GM23338 (cell line): Measurements from ENCODE around the gene ANKIB1. TPM values are rescaled to one million over a fixed set of nuclear protein-coding genes. Genes with fewer than 3 reads are reported as not detected.

ENCODE experiments used
- ATAC-seq: fragments of 200-7000 bp; cut with Tn5 transposase; 3 replicates; pipeline ENCODE4 v1.9.1; 2020
- DNase-seq: peaks from one replicate; pipeline ENCODE4 v3.0.0-alpha.2; 2015; ENCODE audit warnings: low spot score
- H2AFZ ChIP-seq: fragments of 200-600 bp; sonication (generic); 2 replicates; pipeline ENCODE4 v1.8.0; 2016; ENCODE audit warnings: antibody characterized with exemption, mild to moderate bottlenecking, moderate library complexity
- H3F3A ChIP-seq: fragments of 200-600 bp; sonication (generic); replicated peaks from 2 replicates; pipeline ENCODE4 v1.8.0; 2017; ENCODE audit warnings: antibody characterized with exemption, mixed run types, low read depth
- H3K27ac ChIP-seq: fragments of 200-600 bp; sonication (generic); 2 replicates; pipeline ENCODE4 v1.6.1; 2016; ENCODE audit warnings: low read depth
- H3K27me3 ChIP-seq: fragments of 200-600 bp; sonication (generic); 2 replicates; pipeline ENCODE4 v1.8.0; 2016; ENCODE audit warnings: mild to moderate bottlenecking, mixed run types, moderate library complexity; ENCODE audit not compliant: insufficient read depth
- H3K36me3 ChIP-seq: fragments of 200-600 bp; sonication (generic); 2 replicates; pipeline ENCODE4 v1.8.0; 2016; ENCODE audit warnings: mild to moderate bottlenecking; ENCODE audit not compliant: insufficient read depth
- H3K4me1 ChIP-seq: fragments of 200-600 bp; sonication (generic); 2 replicates; pipeline ENCODE4 v1.8.0; 2016; ENCODE audit warnings: mild to moderate bottlenecking, moderate library complexity; ENCODE audit not compliant: insufficient read depth
- H3K4me2 ChIP-seq: fragments of 200-600 bp; sonication (generic); 2 replicates; pipeline ENCODE4 v1.7.1; 2017; ENCODE audit warnings: mixed run types
- H3K4me3 ChIP-seq: fragments of 200-600 bp; sonication (generic); 2 replicates; pipeline ENCODE4 v1.6.1; 2016; ENCODE audit warnings: mixed run types
- H3K79me2 ChIP-seq: fragments of 200-600 bp; sonication (generic); replicated peaks from 2 replicates; pipeline ENCODE4 v1.8.0; 2017; ENCODE audit warnings: mild to moderate bottlenecking; ENCODE audit not compliant: insufficient read depth
- H3K9me2 ChIP-seq: fragments of 200-600 bp; sonication (generic); 2 replicates; pipeline ENCODE4 v1.8.0; 2017; ENCODE audit not compliant: insufficient read depth
- H4K20me1 ChIP-seq: fragments of 200-600 bp; sonication (generic); replicated peaks from 2 replicates; pipeline ENCODE4 v1.8.0; 2017; ENCODE audit warnings: mild to moderate bottlenecking; ENCODE audit not compliant: insufficient read depth
- H3K27ac Mint-ChIP-seq: 2 replicates; pipeline ENCODE4 v1.8.0; 2020; ENCODE audit warnings: inconsistent platforms, mild to moderate bottlenecking, moderate library complexity, mixed read lengths
- H3K27me3 Mint-ChIP-seq: 3 replicates; pipeline ENCODE4 v1.8.0; 2022; ENCODE audit warnings: low read depth, mild to moderate bottlenecking, moderate library complexity, mixed read lengths, inconsistent platforms; ENCODE audit not compliant: insufficient read depth, poor library complexity
- H3K36me3 Mint-ChIP-seq: 3 replicates; pipeline ENCODE4 v1.8.0; 2021; ENCODE audit warnings: low read depth, mild to moderate bottlenecking, inconsistent platforms, moderate library complexity, mixed read lengths
- H3K4me1 Mint-ChIP-seq: 3 replicates; pipeline ENCODE4 v1.8.0; 2020; ENCODE audit warnings: mild to moderate bottlenecking, inconsistent platforms, mixed read lengths
- H3K4me3 Mint-ChIP-seq: 3 replicates; pipeline ENCODE4 v1.8.0; 2021; ENCODE audit warnings: moderate library complexity, mild to moderate bottlenecking, inconsistent platforms, mixed read lengths
- H3K9me3 Mint-ChIP-seq: 3 replicates; pipeline ENCODE4 v1.8.0; 2020; ENCODE audit warnings: moderate library complexity, mild to moderate bottlenecking, inconsistent platforms, mixed read lengths
- CREB1 ChIP-seq: fragments of 250-450 bp; sonication (Bioruptor Pico); IDR thresholded peaks from 2 replicates; pipeline ENCODE4 v1.5.0; 2020; ENCODE audit warnings: low read depth, mild to moderate bottlenecking, moderate library complexity
- EZH2 ChIP-seq: fragments of 200-600 bp; sonication (generic); IDR thresholded peaks from one replicate; pipeline ENCODE4 v1.8.0; 2017; ENCODE audit warnings: antibody characterized with exemption, mild to moderate bottlenecking, low read depth; ENCODE audit not compliant: unreplicated experiment
- EZH2phosphoT487 ChIP-seq: fragments of 200-600 bp; sonication (generic); IDR thresholded peaks from one replicate; pipeline ENCODE4 v1.8.1; 2018; ENCODE audit warnings: antibody characterized with exemption; ENCODE audit not compliant: unreplicated experiment
- JUNB ChIP-seq: IDR thresholded peaks from one replicate; pipeline ENCODE4 v1.6.1; 2016; ENCODE audit warnings: antibody characterized with exemption; ENCODE audit not compliant: unreplicated experiment
- NANOG ChIP-seq: IDR thresholded peaks from 2 replicates; pipeline ENCODE4 v1.6.1; 2016; ENCODE audit warnings: antibody characterized with exemption, borderline replicate concordance
- POLR2AphosphoS5 ChIP-seq: IDR thresholded peaks from 2 replicates; pipeline ENCODE4 v1.6.1; 2016; ENCODE audit warnings: antibody characterized with exemption, low read depth
- STAT1 ChIP-seq: IDR thresholded peaks from one replicate; pipeline ENCODE4 v1.6.1; 2016; ENCODE audit warnings: antibody characterized with exemption; ENCODE audit not compliant: unreplicated experiment
- ZNF114 ChIP-seq: fragments of 250-450 bp; sonication (Bioruptor Pico); IDR thresholded peaks from 2 replicates; pipeline ENCODE4 v1.5.0; 2020; ENCODE audit warnings: mild to moderate bottlenecking, moderate library complexity
- ZNF331 ChIP-seq: fragments of 250-450 bp; sonication (Bioruptor Pico); IDR thresholded peaks from 2 replicates; pipeline ENCODE4 v1.5.0; 2020; ENCODE audit warnings: low read depth, mild to moderate bottlenecking, moderate library complexity
- polyA plus RNA-seq: library from polyadenylated mRNA; unstranded; fragments of >200 nt; fragmentation: Nextera tagmentation; extraction: Ambion mirVana; gene quantifications from 2 replicates; pipeline ENCODE4 v1.2.1, GENCODE V29; 2016
- total RNA-seq: library from RNA; depleted of rRNA; stranded (reverse); fragments of >200 nt; shearing (Covaris generic); gene quantifications from 2 replicates; pipeline ENCODE4 v1.2.3, GENCODE V29; 2014
- TF ChIP-seq, protein P1 (sequence below): IDR thresholded peaks from one replicate; pipeline ENCODE4 v1.6.1; 2018; ENCODE audit warnings: antibody characterized with exemption; ENCODE audit not compliant: unreplicated experiment
- TF ChIP-seq, protein P2 (sequence below), 2 experiments: fragments of 200-600 bp in 1 of 2; sonication (generic) in 1 of 2; conservative IDR thresholded peaks; 2 replicates each; pipeline versions ENCODE4 v1.5.1 to v1.6.1; 2016 to 2017; ENCODE audit warnings: antibody characterized with exemption in 2 of 2, low read depth in 2 of 2, mild to moderate bottlenecking in 2 of 2, moderate library complexity in 1 of 2
- TF ChIP-seq, protein P3 (sequence below): IDR thresholded peaks from 2 replicates; pipeline ENCODE4 v1.6.1; 2016; ENCODE audit warnings: antibody characterized with exemption

ANKIB1 gene
- total and polyA plus RNA-seq, 2 experiments from 2014 or later = 19.1 to 40.3 TPM

DNA sequence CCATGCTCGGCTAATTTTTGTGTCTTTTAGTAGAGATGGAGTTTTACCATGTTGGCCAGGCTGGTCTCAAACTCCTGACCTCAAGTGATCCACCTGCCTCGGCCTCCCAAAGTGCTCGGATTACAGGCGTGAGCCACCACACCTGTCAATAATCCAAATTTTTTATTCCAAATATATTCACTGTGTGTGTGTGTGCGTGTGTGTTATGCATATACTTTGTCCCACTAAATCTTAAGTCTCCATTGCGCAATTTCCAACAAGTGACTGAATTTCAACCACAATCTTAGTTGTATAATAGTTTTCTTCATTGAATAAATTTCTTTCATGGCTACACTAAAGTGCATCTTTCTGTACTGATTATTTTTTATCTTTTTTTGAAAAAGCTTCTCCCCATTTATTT lies 2.8 kb upstream of the ANKIB1 start:
- Mint-ChIP-seq H3K9me3 (no peaks in the 10 kb centered on the region), H3K27me3 (peaks cover 11% of the 10 kb centered on the region), H3K27ac (no peak overlapping the region), H3K36me3 (peaks cover 12% of the 10 kb centered on the region), H3K4me1 (peaks cover 23% of the 10 kb centered on the region; the same call in 2 of the 3 replicates), H3K4me3 (no peak overlapping the region)
- Histone ChIP-seq H4K20me1 (no peaks in the 10 kb centered on the region), H3K4me2 (no peak overlapping the region), H3K4me1 (peaks cover 19% of the 10 kb centered on the region), H3K4me3 (no peak overlapping the region), H3K36me3 (no peaks in the 10 kb centered on the region; the same call in 1 of the 2 replicates), H3K27ac (no peak overlapping the region), H3K27me3 (no peaks in the 10 kb centered on the region), H3F3A (no peaks in the 10 kb centered on the region), H3K9me2 (no peaks in the 10 kb centered on the region), H2AFZ (no peak overlapping the region), H3K79me2 (peaks cover 41% of the 10 kb centered on the region)
- no peak for ATAC-seq
- TF ChIP-seq, protein P1, sequence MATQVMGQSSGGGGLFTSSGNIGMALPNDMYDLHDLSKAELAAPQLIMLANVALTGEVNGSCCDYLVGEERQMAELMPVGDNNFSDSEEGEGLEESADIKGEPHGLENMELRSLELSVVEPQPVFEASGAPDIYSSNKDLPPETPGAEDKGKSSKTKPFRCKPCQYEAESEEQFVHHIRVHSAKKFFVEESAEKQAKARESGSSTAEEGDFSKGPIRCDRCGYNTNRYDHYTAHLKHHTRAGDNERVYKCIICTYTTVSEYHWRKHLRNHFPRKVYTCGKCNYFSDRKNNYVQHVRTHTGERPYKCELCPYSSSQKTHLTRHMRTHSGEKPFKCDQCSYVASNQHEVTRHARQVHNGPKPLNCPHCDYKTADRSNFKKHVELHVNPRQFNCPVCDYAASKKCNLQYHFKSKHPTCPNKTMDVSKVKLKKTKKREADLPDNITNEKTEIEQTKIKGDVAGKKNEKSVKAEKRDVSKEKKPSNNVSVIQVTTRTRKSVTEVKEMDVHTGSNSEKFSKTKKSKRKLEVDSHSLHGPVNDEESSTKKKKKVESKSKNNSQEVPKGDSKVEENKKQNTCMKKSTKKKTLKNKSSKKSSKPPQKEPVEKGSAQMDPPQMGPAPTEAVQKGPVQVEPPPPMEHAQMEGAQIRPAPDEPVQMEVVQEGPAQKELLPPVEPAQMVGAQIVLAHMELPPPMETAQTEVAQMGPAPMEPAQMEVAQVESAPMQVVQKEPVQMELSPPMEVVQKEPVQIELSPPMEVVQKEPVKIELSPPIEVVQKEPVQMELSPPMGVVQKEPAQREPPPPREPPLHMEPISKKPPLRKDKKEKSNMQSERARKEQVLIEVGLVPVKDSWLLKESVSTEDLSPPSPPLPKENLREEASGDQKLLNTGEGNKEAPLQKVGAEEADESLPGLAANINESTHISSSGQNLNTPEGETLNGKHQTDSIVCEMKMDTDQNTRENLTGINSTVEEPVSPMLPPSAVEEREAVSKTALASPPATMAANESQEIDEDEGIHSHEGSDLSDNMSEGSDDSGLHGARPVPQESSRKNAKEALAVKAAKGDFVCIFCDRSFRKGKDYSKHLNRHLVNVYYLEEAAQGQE = no peak
- TF ChIP-seq EZH2 = no peak
- TF ChIP-seq, protein P2, sequence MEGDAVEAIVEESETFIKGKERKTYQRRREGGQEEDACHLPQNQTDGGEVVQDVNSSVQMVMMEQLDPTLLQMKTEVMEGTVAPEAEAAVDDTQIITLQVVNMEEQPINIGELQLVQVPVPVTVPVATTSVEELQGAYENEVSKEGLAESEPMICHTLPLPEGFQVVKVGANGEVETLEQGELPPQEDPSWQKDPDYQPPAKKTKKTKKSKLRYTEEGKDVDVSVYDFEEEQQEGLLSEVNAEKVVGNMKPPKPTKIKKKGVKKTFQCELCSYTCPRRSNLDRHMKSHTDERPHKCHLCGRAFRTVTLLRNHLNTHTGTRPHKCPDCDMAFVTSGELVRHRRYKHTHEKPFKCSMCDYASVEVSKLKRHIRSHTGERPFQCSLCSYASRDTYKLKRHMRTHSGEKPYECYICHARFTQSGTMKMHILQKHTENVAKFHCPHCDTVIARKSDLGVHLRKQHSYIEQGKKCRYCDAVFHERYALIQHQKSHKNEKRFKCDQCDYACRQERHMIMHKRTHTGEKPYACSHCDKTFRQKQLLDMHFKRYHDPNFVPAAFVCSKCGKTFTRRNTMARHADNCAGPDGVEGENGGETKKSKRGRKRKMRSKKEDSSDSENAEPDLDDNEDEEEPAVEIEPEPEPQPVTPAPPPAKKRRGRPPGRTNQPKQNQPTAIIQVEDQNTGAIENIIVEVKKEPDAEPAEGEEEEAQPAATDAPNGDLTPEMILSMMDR (conservative IDR thresholded peaks at IDR 0.05; ENCODE audit: low read depth in 2 of 2) = no peak
- TF ChIP-seq EZH2phosphoT487 = no peak
- no peak for TF ChIP-seq CREB1 (CRISPR knock-in tag)
- no peak for TF ChIP-seq ZNF331
- no peak for TF ChIP-seq JUNB
- DNase-seq = no peak

DNA sequence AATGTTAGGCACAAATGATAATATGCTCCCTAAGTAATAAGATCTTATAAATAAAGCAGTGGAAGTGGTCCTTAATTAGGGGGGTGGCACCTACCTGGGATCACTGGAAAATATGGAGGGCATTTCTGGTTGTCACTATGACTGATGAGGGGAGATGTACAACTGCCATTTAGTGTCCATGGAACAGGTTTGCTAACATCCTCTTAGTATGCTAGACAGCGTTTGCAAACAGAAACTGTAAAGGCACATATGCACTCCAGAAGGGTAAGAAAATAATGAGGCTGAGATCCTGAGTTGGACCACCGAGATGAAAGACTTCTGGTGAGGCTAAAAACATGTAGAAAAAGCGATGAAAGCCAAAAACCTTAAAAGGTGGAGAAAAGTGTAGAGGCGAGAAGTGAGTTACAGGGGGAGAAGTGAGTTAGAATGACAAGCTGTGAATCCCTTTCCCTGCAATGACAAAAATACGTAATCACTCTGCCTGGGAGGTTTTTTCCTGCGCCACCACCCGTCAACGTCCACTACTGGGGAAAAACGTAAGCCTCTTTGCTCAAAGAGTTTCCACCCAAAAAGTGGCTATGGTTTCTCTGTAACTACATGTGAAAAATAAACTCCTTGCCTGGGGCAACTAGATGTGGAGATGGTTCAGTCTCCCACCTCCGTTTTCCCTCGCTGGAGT lies 827 bp upstream of the ANKIB1 start:
- Histone ChIP-seq H3K36me3 (no peaks in the 10 kb centered on the region; the same call in 1 of the 2 replicates), H3K4me1 (peaks cover 19% of the 10 kb centered on the region), H3K27me3 (no peaks in the 10 kb centered on the region), H3K27ac (peak overlapping the region; percentile 98), H2AFZ (peak overlapping the region; percentile 99), H3K9me2 (no peaks in the 10 kb centered on the region), H4K20me1 (peaks cover under 1% of the 10 kb centered on the region; the same call in 1 of the 2 replicates), H3K4me2 (peak overlapping the region; percentile 74), H3F3A (no peaks in the 10 kb centered on the region), H3K4me3 (peak overlapping the region; percentile 94), H3K79me2 (peaks cover 61% of the 10 kb centered on the region)
- H3K36me3 Mint-ChIP-seq = peaks cover 5% of the 10 kb centered on the region
- peaks cover 27% of the 10 kb centered on the region; the same call in 2 of the 3 replicates for H3K4me1 Mint-ChIP-seq
- peak overlapping the region; percentile 99 for H3K27ac Mint-ChIP-seq
- ATAC-seq = no peak
- H3K9me3 Mint-ChIP-seq = no peaks in the 10 kb centered on the region
- H3K27me3 Mint-ChIP-seq = peaks cover 12% of the 10 kb centered on the region
- peak overlapping the region; percentile 97 for H3K4me3 Mint-ChIP-seq
- DNase-seq = no peak
- no peak for TF ChIP-seq NANOG
- no peak for TF ChIP-seq JUNB
- TF ChIP-seq, protein P3, sequence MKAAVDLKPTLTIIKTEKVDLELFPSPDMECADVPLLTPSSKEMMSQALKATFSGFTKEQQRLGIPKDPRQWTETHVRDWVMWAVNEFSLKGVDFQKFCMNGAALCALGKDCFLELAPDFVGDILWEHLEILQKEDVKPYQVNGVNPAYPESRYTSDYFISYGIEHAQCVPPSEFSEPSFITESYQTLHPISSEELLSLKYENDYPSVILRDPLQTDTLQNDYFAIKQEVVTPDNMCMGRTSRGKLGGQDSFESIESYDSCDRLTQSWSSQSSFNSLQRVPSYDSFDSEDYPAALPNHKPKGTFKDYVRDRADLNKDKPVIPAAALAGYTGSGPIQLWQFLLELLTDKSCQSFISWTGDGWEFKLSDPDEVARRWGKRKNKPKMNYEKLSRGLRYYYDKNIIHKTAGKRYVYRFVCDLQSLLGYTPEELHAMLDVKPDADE = no peak
- no peak for TF ChIP-seq EZH2phosphoT487
- TF ChIP-seq STAT1 = no peak
- TF ChIP-seq ZNF114 (CRISPR knock-in tag) = no peak
- no peak for TF ChIP-seq ZNF331
- TF ChIP-seq POLR2AphosphoS5 = no peak
- TF ChIP-seq EZH2 = no peak
- TF ChIP-seq CREB1 (CRISPR knock-in tag) = no peak
